Lung (tissue), 12 donors: ENCODE data around the gene C1QTNF5. TPM values are rescaled to one million over a fixed set of nuclear protein-coding genes. Genes with fewer than 3 reads are reported as not detected.
A peak's percentile ranks its signal among the peaks of the same experiment; 100 is the strongest.

ENCODE experiments used
- ATAC-seq: fragments of 200-7000 bp; cut with Tn5 transposase; one replicate; pipeline ENCODE4 v1.9.1; 2020; ENCODE audit warnings: moderate number of reproducible peaks; ENCODE audit not compliant: insufficient read depth, low FRiP score
- DNase-seq, 3 donors: peaks; one replicate each; pipeline ENCODE4 v3.0.0-alpha.2; 2013 to 2017
- H3K27ac ChIP-seq, 2 donors: one replicate each; pipeline ENCODE4 v1.5.1; 2013; ENCODE audit warnings: mild to moderate bottlenecking in 2 of 2, moderate library complexity in 2 of 2, control low read depth in 1 of 2, inconsistent platforms in 1 of 2, low read depth in 1 of 2, low read length in 1 of 2
- H3K27me3 ChIP-seq, 3 donors: one replicate each; pipeline ENCODE4 v1.5.1; 2013; ENCODE audit warnings: low read length in 2 of 3; ENCODE audit not compliant: control insufficient read depth in 3 of 3, insufficient read depth in 3 of 3
- H3K36me3 ChIP-seq, 4 donors: one replicate each; pipeline ENCODE4 v1.5.1; 2013; ENCODE audit warnings: low read length in 4 of 4, mild to moderate bottlenecking in 1 of 4, moderate library complexity in 1 of 4; ENCODE audit not compliant: control insufficient read depth in 4 of 4, insufficient read depth in 4 of 4
- H3K4me1 ChIP-seq, 5 donors: one replicate each; pipeline ENCODE4 v1.5.1; 2013; ENCODE audit warnings: low read length in 5 of 5, mild to moderate bottlenecking in 2 of 5, moderate library complexity in 1 of 5; ENCODE audit not compliant: control insufficient read depth in 5 of 5, insufficient read depth in 5 of 5
- H3K4me3 ChIP-seq: one replicate; pipeline ENCODE4 v1.5.1; 2013; ENCODE audit warnings: mild to moderate bottlenecking, control low read depth, moderate library complexity
- H3K9ac ChIP-seq, 2 donors: one replicate each; pipeline ENCODE4 v1.5.1; 2013; ENCODE audit warnings: low read length in 2 of 2, control low read depth in 1 of 2; ENCODE audit not compliant: insufficient read depth in 1 of 2
- H3K9me3 ChIP-seq, 4 donors: one replicate each; pipeline ENCODE4 v1.5.1; 2013; ENCODE audit warnings: low read length in 3 of 4, mild to moderate bottlenecking in 1 of 4, moderate library complexity in 1 of 4; ENCODE audit not compliant: control insufficient read depth in 4 of 4, insufficient read depth in 3 of 4
- WGBS, 2 donors: extraction: QIAGEN DNeasy Blood & Tissue Kit; methylation state at CpG; one replicate each; pipeline ENCODE4 v1.1.7; 2013; 5-methylcytosine and 5-hydroxymethylcytosine counted together
- polyA plus RNA-seq, 2 donors: library from polyadenylated mRNA; stranded (reverse); fragments of 200-250 nt; gene quantifications; one replicate each; pipeline ENCODE4 v1.2.1, GENCODE V29; 2013
- total RNA-seq, 2 donors: library from RNA; depleted of rRNA in 1 of 2; stranded (reverse); fragments of >200 nt in 1 of 2; gene quantifications; one replicate each; pipeline ENCODE4 v1.2.1, GENCODE V29; 2014 to 2021
- TF ChIP-seq, protein P1 (sequence below): IDR thresholded peaks from 2 replicates; pipeline ENCODE4 v1.5.1; 2012; ENCODE audit warnings: mild to moderate bottlenecking; ENCODE audit errors: control extremely low read depth, extremely low read depth
- donor health status: control.
- donor health status: control.
- donor health status: Bipolar disorder and iron deficiency.
- donor health status: healthy.
- donor health status: DM: yes; HTN: yes; CAD: no.

C1QTNF5 gene
- total and polyA plus RNA-seq, 4 donors = 20.2 to 34.9 (median 28.3) TPM

DNA sequence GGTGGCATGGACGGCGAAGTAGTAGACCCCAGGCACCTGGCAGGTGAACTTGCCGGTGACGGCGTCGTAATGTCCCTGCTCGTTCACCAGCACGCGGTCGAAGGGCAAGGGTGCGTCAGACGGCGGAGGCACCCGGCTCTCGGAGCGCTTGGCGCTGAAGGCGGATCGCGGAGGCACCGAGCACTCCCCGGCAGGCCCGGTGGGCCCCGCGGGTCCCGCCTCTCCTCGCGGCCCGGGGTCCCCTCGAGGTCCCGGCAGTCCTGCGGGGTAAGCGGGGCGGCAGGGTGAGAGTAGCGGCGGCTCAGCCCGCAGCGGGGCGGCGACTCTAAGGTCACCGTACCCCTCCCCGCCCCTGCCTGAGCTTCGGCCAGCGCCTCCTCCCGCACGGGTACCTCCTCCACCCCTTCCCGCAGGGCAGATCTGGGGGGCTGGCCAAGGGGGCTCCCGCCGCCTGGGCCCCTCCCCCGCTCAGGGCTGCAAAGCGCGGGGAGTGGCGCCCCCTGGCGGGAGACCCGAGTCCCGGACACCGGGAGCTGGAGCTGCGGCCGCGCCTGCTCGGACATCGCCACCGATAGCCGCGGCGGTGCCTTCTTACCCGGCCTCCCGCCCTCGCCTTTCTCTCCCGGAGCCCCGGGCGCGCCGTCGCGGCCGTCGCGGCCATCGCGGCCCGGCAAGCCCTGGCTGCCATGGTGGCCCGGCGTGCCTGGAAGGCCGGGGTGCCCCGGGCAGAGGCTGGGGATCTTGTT, 921 bp downstream of the C1QTNF5 start:
- TF ChIP-seq, protein P1, sequence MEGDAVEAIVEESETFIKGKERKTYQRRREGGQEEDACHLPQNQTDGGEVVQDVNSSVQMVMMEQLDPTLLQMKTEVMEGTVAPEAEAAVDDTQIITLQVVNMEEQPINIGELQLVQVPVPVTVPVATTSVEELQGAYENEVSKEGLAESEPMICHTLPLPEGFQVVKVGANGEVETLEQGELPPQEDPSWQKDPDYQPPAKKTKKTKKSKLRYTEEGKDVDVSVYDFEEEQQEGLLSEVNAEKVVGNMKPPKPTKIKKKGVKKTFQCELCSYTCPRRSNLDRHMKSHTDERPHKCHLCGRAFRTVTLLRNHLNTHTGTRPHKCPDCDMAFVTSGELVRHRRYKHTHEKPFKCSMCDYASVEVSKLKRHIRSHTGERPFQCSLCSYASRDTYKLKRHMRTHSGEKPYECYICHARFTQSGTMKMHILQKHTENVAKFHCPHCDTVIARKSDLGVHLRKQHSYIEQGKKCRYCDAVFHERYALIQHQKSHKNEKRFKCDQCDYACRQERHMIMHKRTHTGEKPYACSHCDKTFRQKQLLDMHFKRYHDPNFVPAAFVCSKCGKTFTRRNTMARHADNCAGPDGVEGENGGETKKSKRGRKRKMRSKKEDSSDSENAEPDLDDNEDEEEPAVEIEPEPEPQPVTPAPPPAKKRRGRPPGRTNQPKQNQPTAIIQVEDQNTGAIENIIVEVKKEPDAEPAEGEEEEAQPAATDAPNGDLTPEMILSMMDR = peak; percentile 28
- ATAC-seq = peak; percentile 77
- H3K4me1 ChIP-seq = peaks cover 0 to 55% (median 18%) of the 10 kb centered on the region in 5 donors
- peaks cover 0 to 7% (median 3%) of the 10 kb centered on the region in 4 donors for H3K36me3 ChIP-seq
- no peaks in the 10 kb centered on the region for H3K9me3 ChIP-seq
- 5% methylated on average over 61 to 86 of the region's 86 CpGs for WGBS, 2 donors
- peak overlapping the region; percentile 90 to 91 for H3K27ac ChIP-seq
- peak overlapping the region; percentile 52 for H3K4me3 ChIP-seq
- DNase-seq = peak; percentile 83 to 86 (median 86)
- H3K9ac ChIP-seq = peak overlapping the region in 1 of 2 donors; percentile 25
- H3K27me3 ChIP-seq = no peaks in the 10 kb centered on the region

DNA sequence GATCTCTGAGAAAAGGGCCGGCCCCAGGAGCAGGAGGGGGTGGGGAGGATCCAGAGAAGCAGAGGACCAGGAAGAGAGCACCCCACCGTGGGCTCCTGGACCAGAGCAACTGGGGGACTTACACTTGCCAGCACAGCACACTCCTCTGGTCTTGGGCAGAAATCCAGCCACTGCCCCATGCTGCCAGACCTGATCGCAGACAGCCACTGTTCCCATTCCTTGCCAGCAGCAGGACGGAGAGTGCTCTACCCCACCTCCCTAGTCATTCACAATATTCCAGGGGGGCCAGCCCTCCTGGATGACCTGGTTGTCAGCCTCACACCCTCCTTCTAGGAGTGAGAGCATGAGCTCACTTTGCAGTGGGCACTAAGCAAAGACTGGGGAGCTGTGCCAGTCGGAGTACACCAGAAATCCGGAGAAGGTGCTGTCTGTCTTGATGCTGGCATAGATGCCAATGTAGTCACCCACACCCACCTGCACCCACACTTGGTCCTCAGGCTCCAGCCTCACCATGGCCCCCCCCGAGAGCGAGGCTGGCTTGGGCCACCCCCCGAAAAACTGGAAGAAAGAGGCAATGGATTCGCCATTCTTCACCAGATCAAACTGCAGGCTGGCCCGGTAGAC, 1.6 kb downstream of the C1QTNF5 start:
- Histone ChIP-seq H3K27ac (peak overlapping the region in 1 of 2 donors; percentile 90), H3K9me3 (no peaks in the 10 kb centered on the region), H3K9ac (no peak overlapping the region), H3K4me1 (peaks cover 0 to 55% (median 18%) of the 10 kb centered on the region in 5 donors), H3K36me3 (peaks cover 0 to 7% (median 3%) of the 10 kb centered on the region in 4 donors), H3K4me3 (peak overlapping the region; percentile 52), H3K27me3 (no peaks in the 10 kb centered on the region)
- TF ChIP-seq, protein P1 = no peak
- DNase-seq (peak in 2 of 3 donors; percentile 30 to 41), ATAC-seq (no peak)
- 53 to 58% methylated on average over 11 of the region's 11 CpGs for WGBS, 2 donors

DNA sequence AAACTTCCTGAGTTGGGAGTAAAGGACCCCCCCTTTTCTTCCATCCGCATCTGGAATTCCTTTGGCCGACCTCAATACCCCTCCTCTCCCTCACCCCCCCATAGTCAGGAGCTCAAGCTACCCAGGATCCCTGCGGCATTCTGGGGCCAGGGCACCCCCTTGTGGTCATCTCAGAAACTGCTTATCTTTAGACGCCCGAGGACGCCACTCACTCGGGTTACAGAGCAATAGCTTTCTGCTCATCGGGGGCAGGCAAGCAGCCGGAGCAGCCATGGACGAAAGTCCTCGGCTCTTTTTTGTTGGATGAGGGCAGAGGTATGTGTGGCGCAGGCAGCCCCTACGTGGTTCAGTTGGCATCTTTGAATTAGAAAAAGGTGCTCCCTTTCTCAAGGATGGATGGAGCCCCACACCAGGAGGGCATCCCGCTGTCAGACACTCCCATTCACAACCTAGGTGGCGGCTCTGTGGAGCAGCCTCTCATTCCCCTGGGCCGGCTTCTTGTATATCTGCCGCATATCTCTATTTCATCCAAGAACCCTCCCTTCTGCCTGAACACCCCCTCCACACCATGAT, 2.3 kb downstream of the C1QTNF5 start:
- no peaks in the 10 kb centered on the region for H3K9me3 ChIP-seq
- peaks cover 0 to 7% (median 3%) of the 10 kb centered on the region in 4 donors for H3K36me3 ChIP-seq
- TF ChIP-seq, protein P1 = peak; percentile 61
- H3K9ac ChIP-seq = no peak overlapping the region
- H3K4me1 ChIP-seq = peaks cover 0 to 59% (median 18%) of the 10 kb centered on the region in 5 donors
- H3K27ac ChIP-seq = no peak overlapping the region
- H3K4me3 ChIP-seq = no peak overlapping the region
- ATAC-seq (no peak), DNase-seq (peak in 1 of 3 donors; percentile 92)
- 19 to 21% methylated on average over 17 of the region's 17 CpGs for WGBS, 2 donors
- no peaks in the 10 kb centered on the region for H3K27me3 ChIP-seq
